ENCODE data around the gene FAM131A. TPM values are rescaled to one million over a fixed set of nuclear protein-coding genes. Genes with fewer than 3 reads are reported as not detected.

FAM131A gene
- total and polyA plus RNA-seq, 2 donors (not counting 1 experiment from before 2014, with no cell fraction given) = 11.7 to 13.4 TPM

DNA sequence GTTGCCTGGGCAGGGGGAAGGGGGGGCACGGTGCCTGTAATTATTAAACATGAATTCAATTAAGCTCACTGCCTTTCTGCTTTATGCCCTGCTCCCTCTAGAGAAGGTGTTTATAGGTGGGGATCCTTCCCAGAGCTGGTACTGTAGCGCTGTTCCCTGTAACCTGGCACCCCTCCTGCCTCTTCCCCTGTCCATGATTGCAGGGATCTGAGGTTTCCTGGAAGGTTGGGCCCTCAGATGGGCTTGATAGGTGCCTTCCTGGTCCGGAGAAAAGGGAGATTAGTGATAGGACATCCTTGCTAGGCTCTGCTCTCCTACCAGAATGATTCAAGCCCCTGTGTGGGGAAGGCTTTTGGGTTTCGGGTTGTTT, 2.1 kb upstream of the FAM131A start:
- CTCF ChIA-PET = no interaction called here
- Histone ChIP-seq H3K79me2 (ENCODE audit: control insufficient read depth, insufficient read depth, low read length) (peaks cover 19% of the 10 kb centered on the region), H3K36me3 (replicated peaks in 1 of 2; ENCODE audit: control extremely low read depth in 1 of 2, control insufficient read depth in 1 of 2, extremely low read depth in 1 of 2, insufficient read depth in 2 of 2, low read length in 1 of 2) (peaks cover 1 to 41% of the 10 kb centered on the region in 2 experiments), H3K4me3 (ENCODE audit: control extremely low read depth in 1 of 5, extremely low read depth in 1 of 5, insufficient read depth in 1 of 5, low read depth in 2 of 5, low read length in 4 of 5) (peak overlapping the region in 4 of 5 experiments; percentile 68 to 83 (median 76)), H3K27ac (ENCODE audit: low read length in 2 of 2) (peak overlapping the region; percentile 93), H4K20me1 (ENCODE audit: control insufficient read depth, insufficient read depth, low read length, poor library complexity, severe bottlenecking) (no peaks in the 10 kb centered on the region), H2AFZ (ENCODE audit: insufficient read depth, low read depth, low read length, poor library complexity, severe bottlenecking) (peak overlapping the region; percentile 85), H3K9ac (ENCODE audit: low read length) (peak overlapping the region; percentile 86), H3K4me1 (ENCODE audit: control insufficient read depth in 2 of 2, insufficient read depth in 2 of 2, low read length in 2 of 2) (peaks cover 14 to 25% of the 10 kb centered on the region in 2 donors), H3K9me3 (ENCODE audit: control extremely low read depth in 1 of 3, control insufficient read depth in 2 of 3, insufficient read depth in 1 of 3, low read length in 2 of 3) (no peaks in the 10 kb centered on the region), H3K4me2 (replicated peaks; ENCODE audit: low read depth, low read length, poor library complexity, severe bottlenecking) (peak overlapping the region; percentile 82), H3K27me3 (replicated peaks in 1 of 4; ENCODE audit: control extremely low read depth in 1 of 4, control insufficient read depth in 3 of 4, insufficient read depth in 4 of 4, low read length in 3 of 4) (peaks cover 0 to 3% (median 0%) of the 10 kb centered on the region in 4 experiments)
- DNase-seq = no peak
- intact Hi-C loops (cut with micrococcal nuclease) = loop anchor here (1.0 to 2.0 kb wide), 4 partner anchors 21 to 86 kb away; partner anchors contain the start of genes EEF1AKMT4, EIF4G1 and PSMD2
- H3K4me3 Mint-ChIP-seq = peak overlapping the region; percentile 94
- H3K27me3 Mint-ChIP-seq = no peaks in the 10 kb centered on the region
- no peak for ATAC-seq (ENCODE audit: low read depth)
- H3K27ac Mint-ChIP-seq = peak overlapping the region; percentile 90
- WGBS (ENCODE audit: insufficient coverage) = 54% methylated on average over 2 of the region's 4 CpGs
- TF ChIP-seq, protein P1, sequence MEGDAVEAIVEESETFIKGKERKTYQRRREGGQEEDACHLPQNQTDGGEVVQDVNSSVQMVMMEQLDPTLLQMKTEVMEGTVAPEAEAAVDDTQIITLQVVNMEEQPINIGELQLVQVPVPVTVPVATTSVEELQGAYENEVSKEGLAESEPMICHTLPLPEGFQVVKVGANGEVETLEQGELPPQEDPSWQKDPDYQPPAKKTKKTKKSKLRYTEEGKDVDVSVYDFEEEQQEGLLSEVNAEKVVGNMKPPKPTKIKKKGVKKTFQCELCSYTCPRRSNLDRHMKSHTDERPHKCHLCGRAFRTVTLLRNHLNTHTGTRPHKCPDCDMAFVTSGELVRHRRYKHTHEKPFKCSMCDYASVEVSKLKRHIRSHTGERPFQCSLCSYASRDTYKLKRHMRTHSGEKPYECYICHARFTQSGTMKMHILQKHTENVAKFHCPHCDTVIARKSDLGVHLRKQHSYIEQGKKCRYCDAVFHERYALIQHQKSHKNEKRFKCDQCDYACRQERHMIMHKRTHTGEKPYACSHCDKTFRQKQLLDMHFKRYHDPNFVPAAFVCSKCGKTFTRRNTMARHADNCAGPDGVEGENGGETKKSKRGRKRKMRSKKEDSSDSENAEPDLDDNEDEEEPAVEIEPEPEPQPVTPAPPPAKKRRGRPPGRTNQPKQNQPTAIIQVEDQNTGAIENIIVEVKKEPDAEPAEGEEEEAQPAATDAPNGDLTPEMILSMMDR (IDR thresholded peaks at IDR 0.05) = no peak
- no peak for TF ChIP-seq EZH2 (IDR thresholded peaks at IDR 0.05; ENCODE audit: borderline replicate concordance, insufficient read depth, low read depth, low read length, poor library complexity, severe bottlenecking)
- H3K9me3 Mint-ChIP-seq (ENCODE audit: insufficient read depth) = no peaks in the 10 kb centered on the region
- H3K4me1 Mint-ChIP-seq = peaks cover 30% of the 10 kb centered on the region
- POLR2A ChIA-PET = interaction anchor here (0.6 kb wide), 1 partner anchor 26 kb away, joined by 5 read pairs; the partner anchor contains the start of genes CLCN2 and POLR2H
